ENCODE results near the gene TSPO2.

Gene TSPO2

GRCh38 chr6:41078101-41078500 is 35.8 kb downstream of the TSPO2 start:
- DNase-seq, result no peak

DNA sequence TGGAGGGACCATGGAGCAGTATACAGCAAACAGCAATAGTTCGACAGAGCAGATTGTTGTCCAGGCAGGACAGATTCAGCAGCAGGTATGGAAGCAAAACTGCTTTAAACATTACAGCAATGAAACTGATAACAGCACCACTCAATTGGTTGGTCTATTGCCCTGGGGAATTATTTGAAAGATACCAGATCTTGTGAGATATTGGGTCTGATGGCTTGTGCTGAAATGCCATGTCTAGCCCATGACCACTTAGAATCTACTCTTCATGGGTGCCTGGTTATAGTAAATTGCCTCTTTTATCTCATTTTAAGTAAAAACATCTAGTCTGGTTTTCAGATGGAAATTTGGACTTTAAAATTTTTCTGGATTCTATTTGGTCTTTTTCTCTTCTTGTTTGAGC is 36.8 kb downstream of the TSPO2 start:
- no peak for DNase-seq

DNA sequence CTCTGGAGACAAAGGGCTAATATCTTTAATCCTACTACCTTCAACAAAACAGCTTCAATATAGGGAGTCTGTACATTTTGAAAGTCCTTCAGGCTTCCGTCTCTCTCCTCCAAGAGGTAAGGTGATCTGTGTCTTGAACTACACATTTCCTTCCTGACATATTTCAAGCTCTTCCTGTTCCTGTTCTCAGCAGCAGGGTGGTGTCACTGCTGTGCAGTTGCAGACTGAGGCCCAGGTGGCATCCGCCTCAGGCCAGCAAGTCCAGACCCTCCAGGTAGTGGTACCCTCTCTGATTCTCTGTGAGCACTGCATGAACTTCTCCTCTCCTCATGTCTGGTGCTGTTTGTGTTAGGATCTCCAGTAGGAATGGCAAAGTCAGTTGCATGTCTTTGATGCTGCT is 38.4 kb downstream of the TSPO2 start:
- DNase-seq, result no peak

- DNase-seq, result no peak
Measured at GRCh38 chr6:41083072-41083471, 40.8 kb downstream of the TSPO2 start.

GRCh38 chr6:41085182-41085581 is 42.9 kb downstream of the TSPO2 start:
- DNase-seq, result no peak

- DNase-seq, result no peak
Measured at GRCh38 chr6:41088451-41088850, 46.2 kb downstream of the TSPO2 start.

DNA sequence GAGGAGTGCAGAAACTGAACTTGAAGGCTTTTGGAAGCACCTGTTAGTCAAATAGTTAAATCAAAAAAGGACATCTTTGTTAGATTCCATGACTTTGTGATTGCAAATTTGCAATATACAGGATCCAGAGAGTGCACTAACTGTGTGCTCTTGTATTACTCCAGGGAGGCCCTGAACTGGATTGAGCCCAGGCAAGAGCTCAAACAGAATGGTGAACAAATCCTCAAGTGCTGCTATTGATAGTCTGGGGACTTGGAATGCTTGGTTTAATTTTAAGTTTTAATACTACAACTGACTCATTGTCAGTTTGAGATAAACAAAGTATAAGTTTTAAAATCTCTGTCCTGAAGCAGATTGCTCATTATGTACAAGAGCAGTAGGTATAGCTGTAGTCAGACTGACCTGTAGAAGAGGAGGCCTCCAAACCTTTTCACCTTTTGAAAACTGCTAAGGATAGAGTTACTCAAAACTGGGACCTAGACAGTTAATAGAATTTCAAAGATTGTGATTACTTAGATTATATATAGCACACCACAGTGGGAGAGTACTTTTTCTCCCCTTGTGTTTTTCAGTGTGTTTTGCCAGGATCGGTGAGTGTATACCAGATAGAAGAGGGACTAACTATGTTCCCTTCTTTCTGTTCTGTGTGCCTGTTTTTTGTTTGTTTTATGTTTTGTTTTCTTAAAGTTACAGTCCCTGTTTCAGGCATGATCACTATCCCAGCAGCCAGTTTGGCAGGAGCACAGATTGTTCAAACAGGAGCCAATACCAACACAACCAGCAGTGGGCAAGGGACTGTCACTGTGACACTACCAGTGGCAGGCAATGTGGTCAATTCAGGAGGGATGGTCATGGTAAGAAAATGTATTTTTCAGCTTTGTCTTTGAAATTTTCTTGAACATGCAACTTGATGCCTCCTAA is 48.8 kb downstream of the TSPO2 start:
- DNase-seq, result no peak

DNA sequence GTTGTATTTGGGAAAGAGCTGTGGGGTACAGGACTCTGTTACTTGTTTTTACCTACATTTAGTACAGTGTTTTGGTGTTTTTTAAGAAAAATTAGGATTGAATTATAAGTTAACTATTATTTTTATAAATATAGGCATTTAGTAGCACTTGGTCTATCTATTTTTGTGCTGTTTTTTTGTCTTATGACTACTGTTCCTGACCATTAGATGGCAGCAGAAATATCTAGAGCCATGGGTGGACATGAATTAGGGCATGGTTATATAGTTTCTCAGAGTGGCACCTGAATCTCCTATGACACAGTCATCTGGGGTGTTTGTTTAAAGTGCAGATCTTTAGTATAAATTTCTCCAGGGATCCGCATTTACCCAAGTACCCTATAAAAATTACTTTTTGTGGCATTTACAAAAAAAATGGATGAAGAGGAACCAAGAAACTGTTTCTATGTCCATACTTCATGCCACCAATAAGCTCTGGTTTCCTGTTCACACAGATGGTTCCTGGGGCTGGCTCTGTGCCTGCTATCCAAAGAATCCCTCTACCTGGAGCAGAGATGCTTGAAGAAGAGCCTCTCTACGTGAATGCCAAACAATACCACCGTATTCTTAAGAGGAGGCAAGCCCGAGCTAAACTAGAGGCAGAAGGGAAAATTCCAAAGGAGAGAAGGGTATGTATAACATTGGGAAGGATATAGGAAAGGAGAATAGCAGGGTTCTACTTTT is 50.3 kb downstream of the TSPO2 start:
- DNase-seq, result no peak

DNA sequence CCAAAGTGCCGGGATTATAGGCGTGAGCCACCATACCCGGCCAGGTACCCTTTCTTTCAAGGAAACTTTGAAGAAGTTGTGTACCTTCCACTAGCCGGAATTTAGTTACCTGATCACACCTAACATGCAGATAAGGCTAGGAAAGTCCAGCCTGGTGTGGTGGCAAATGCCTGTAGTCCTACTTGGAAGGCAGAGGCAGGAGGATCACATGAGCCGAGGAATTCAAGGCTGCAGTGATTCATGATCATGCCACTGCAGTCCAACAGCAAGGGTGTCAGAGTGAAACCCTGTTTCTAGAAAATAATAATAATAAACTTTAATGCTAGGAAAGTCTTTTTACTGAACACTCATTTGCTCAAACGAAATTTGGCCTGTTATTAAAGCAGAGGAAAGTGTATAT is 51.5 kb downstream of the TSPO2 start:
- DNase-seq, result no peak

All from CD4-positive, alpha-beta T cell treated with Interferon gamma for 1 hour (primary cell).